GM10266 (cell line): ENCODE results near the gene ZNF30.

Experiments
- DNase-seq: peaks from one replicate; pipeline ENCODE4 v3.0.0; 2012; ENCODE audit errors: extremely low spot score
- TF ChIP-seq, protein P1 (sequence below): IDR thresholded peaks from 2 replicates; pipeline ENCODE4 v1.5.1; 2012; ENCODE audit warnings: mild to moderate bottlenecking, low read depth; ENCODE audit not compliant: control insufficient read depth, insufficient read depth; ENCODE audit errors: missing control alignments

Gene ZNF30

DNA sequence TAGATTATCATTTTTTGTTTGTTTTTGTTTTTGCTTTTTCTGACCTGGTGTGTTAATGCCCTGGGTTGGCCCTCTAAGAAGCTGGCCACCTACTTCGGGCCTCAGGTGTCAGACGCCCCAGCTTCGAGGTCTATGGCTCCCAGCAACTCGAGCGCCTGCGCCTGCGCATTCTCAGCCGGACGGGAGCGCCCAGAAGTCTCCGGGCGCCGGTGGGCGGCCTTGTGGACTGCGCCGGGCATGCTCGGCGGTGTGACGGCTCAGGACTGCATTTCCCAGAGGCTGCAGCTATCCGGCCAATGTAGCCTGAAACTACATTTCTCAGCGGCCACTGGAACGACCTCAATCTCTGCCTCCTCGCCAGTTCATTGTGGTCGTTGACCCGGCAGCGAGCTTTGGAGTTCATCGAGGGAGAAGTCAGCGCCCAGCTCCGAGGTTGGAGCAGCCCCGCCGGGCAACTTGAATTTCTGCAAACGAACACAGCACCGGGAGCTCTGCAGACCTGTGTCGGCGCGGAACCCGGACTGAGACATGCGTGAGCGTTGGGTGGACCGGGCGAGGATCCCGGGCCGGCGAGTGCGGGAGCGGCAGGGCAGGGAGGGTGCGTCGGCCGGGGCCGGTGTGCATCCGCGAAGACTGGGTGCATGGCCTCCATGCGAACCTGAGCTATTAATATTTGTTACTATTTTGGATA lies at the start of gene ZNF30:
TSS of gene ZNF30 (plus strand) at position 219 of the 691 bp plus-strand sequence. CDS start 3,045 bp downstream, outside the sequence.
- TF ChIP-seq, protein P1, sequence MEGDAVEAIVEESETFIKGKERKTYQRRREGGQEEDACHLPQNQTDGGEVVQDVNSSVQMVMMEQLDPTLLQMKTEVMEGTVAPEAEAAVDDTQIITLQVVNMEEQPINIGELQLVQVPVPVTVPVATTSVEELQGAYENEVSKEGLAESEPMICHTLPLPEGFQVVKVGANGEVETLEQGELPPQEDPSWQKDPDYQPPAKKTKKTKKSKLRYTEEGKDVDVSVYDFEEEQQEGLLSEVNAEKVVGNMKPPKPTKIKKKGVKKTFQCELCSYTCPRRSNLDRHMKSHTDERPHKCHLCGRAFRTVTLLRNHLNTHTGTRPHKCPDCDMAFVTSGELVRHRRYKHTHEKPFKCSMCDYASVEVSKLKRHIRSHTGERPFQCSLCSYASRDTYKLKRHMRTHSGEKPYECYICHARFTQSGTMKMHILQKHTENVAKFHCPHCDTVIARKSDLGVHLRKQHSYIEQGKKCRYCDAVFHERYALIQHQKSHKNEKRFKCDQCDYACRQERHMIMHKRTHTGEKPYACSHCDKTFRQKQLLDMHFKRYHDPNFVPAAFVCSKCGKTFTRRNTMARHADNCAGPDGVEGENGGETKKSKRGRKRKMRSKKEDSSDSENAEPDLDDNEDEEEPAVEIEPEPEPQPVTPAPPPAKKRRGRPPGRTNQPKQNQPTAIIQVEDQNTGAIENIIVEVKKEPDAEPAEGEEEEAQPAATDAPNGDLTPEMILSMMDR = no peak
- peak; percentile 91 for DNase-seq

DNA sequence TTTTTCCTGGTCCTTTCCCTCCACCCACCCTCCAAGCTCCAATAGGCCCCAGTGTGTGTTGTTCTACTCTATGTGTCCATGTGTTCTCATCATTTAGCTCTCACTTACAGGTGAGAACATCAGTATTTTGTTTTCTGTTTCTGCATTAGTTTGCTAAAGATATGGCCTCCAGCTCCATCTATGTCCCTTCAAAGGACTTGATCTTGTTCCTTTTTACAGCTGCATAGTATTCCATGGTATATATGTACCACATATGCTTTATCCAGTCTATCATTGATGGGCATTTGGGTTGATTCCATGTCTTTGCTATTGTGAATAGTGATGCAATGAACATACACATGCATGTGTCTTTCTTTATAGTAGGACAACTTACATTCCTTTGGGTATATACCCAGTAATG lies 47.1 kb upstream of the ZNF30 start:
- TF ChIP-seq, protein P1 = no peak
- no peak for DNase-seq

GRCh38 chr19:34880034-34880433 lies 46.7 kb upstream of the ZNF30 start:
- no peak for DNase-seq
- TF ChIP-seq, protein P1 = no peak

DNA sequence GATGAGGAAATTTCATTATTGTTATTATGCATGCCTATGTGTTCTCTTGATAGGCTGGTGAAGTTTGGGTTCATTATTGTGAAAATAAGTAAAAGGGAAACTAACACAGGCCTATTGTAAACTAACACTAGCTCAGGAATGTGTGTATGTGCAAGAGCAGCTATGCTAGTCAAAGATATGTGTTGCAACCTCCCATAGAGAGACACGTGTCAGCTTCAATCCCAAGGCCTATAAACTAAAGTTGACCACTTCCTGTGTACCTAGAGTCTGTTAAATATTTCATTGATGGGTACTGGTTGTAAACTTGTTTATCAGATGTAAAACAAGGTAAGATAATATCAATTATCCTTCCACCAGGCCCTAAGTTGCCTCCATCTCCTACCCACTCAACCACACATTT lies 44.7 kb upstream of the ZNF30 start:
- TF ChIP-seq, protein P1 = no peak

GRCh38 chr19:34888091-34888490 lies 38.6 kb upstream of the ZNF30 start:
- no peak for DNase-seq
- TF ChIP-seq, protein P1 = no peak

More for the DNA sequence above, 44.7 kb upstream of the ZNF30 start:
- no peak for DNase-seq

DNA sequence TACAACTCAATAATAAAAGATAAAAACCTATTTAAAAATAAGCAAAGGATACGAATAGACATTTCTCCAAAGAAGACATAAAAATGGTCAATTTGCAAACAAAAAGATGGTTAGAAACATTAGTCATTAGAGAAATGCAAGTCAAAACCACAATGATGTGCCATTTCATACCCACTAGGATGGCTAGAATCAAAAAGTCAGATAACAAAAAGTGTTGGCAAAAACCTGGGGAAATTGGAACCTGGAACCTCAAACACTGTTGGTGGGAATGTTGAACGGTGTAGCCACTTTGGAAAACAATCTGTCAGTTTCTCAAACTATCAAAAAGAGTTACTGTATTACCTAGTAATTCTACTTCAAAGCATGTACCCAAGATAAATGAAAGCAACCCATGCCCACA lies 26.5 kb upstream of the ZNF30 start:
- TF ChIP-seq, protein P1 = no peak
- no peak for DNase-seq
